22Rv1 (cell line): Measurements from ENCODE around the gene CXXC1.

ENCODE experiments used
- CTCF ChIP-seq: fragments of 450-650 bp; IDR thresholded peaks from 2 replicates; pipeline ENCODE4 v1.5.1; 2017; ENCODE audit warnings: mild to moderate bottlenecking
- ZFX ChIP-seq: fragments of 450-650 bp; IDR thresholded peaks from 2 replicates; pipeline ENCODE4 v1.6.1; 2017; ENCODE audit warnings: antibody characterized with exemption, borderline replicate concordance

GRCh38 chr18:50298443-50299284 is 11.2 kb upstream of the CXXC1 start:
- TF ChIP-seq CTCF: no peak
- no peak for TF ChIP-seq ZFX
